Esophagus (tissue), 2 donors: ENCODE measurements around the gene PLCB3. TPM values are rescaled to one million over a fixed set of nuclear protein-coding genes. Genes with fewer than 3 reads are reported as not detected.

Source experiments
- H3K27ac ChIP-seq, 2 donors: one replicate each; pipeline ENCODE4 v1.5.1; 2013; ENCODE audit warnings: low read depth in 2 of 2, mild to moderate bottlenecking in 2 of 2, inconsistent platforms in 1 of 2, low read length in 1 of 2, moderate library complexity in 1 of 2
- H3K27me3 ChIP-seq, 2 donors: one replicate each; pipeline ENCODE4 v1.6.1; 2013; ENCODE audit warnings: low read length in 2 of 2, control low read depth in 1 of 2, mild to moderate bottlenecking in 1 of 2; ENCODE audit not compliant: insufficient read depth in 2 of 2, control insufficient read depth in 1 of 2
- H3K36me3 ChIP-seq, 2 donors: one replicate each; pipeline ENCODE4 v1.6.1; 2013; ENCODE audit warnings: low read length in 1 of 2; ENCODE audit not compliant: control insufficient read depth in 2 of 2, insufficient read depth in 2 of 2
- H3K4me1 ChIP-seq, 2 donors: one replicate each; pipeline ENCODE4 v1.6.1; 2013; ENCODE audit warnings: low read length in 1 of 2; ENCODE audit not compliant: control insufficient read depth in 2 of 2, insufficient read depth in 2 of 2
- H3K4me3 ChIP-seq, 2 donors: one replicate each; pipeline ENCODE4 v1.5.1; 2013; ENCODE audit warnings: low read length in 2 of 2, mild to moderate bottlenecking in 2 of 2, low read depth in 1 of 2, moderate library complexity in 1 of 2
- H3K9me3 ChIP-seq, 2 donors: one replicate each; pipeline ENCODE4 v1.6.1; 2013; ENCODE audit warnings: mild to moderate bottlenecking in 2 of 2, low read depth in 1 of 2, low read length in 1 of 2, moderate library complexity in 1 of 2; ENCODE audit not compliant: control insufficient read depth in 2 of 2, insufficient read depth in 1 of 2
- WGBS, 2 donors: extraction: QIAGEN DNeasy Blood & Tissue Kit; methylation state at CpG; one replicate each; pipeline ENCODE4 v1.1.7; 2013; 5-methylcytosine and 5-hydroxymethylcytosine counted together
- polyA plus RNA-seq, 2 donors: library from polyadenylated mRNA; stranded (reverse); fragments of 200-250 nt; gene quantifications; one replicate each; pipeline ENCODE4 v1.2.3, GENCODE V29; 2013
- donor health status: healthy with polysubstance abuse.
- donor health status: Bipolar disorder and iron deficiency.

Gene PLCB3
- polyA plus RNA-seq, 2 donors, result 24.6 to 37.4 TPM

DNA sequence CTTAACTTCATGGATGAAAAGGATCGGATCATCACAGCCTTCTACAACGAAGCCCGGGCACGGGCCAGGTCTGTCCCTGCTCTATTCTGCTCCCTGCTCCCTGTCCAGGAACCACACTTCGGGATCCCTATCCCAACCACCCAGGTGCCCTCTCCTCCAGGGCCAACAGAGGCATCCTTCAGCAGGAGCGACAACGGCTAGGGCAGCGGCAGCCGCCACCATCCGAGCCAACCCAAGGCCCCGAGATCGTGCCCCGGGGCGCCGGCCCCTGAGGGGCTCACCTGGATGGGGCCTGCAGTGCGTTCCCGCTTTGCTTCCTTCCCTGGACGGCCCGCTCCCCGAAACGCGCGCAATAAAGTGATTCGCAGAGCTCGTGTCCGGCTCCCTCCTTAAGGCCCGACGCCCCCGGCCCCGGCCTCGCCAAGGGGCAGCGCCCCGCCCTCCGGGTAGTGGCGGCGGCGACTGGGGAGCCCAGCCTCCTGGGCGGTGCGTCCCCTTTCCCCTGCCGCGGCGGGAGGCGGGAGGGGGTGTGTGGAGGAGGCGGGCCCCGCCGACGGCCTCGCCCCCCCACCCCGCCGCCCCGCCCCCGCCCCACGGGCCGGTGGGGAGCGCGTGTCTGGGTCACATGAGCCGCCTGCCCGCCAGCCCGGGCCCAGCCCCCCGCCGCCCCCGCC, 17.3 kb upstream of the PLCB3 start, which contains the start of gene VEGFB:
Gene VEGFB (plus strand): TSS at position 672 of the 674 bp plus-strand sequence. CDS start 250 bp downstream, outside the sequence.
- H3K36me3 ChIP-seq, result peaks cover 0 to 2% of the 10 kb centered on the region in 2 donors
- WGBS, 2 donors, result 2 to 3% methylated on average over 43 to 62 of the region's 62 CpGs
- H3K9me3 ChIP-seq, result no peaks in the 10 kb centered on the region
- H3K4me3 ChIP-seq, result peak within 1 kb of the TSS; percentile 73 to 80
- peaks cover 0 to 35% of the 10 kb centered on the region in 2 donors for H3K4me1 ChIP-seq
- peak within 1 kb of the TSS; percentile 82 to 85 for H3K27ac ChIP-seq
- no peaks in the 10 kb centered on the region for H3K27me3 ChIP-seq

DNA sequence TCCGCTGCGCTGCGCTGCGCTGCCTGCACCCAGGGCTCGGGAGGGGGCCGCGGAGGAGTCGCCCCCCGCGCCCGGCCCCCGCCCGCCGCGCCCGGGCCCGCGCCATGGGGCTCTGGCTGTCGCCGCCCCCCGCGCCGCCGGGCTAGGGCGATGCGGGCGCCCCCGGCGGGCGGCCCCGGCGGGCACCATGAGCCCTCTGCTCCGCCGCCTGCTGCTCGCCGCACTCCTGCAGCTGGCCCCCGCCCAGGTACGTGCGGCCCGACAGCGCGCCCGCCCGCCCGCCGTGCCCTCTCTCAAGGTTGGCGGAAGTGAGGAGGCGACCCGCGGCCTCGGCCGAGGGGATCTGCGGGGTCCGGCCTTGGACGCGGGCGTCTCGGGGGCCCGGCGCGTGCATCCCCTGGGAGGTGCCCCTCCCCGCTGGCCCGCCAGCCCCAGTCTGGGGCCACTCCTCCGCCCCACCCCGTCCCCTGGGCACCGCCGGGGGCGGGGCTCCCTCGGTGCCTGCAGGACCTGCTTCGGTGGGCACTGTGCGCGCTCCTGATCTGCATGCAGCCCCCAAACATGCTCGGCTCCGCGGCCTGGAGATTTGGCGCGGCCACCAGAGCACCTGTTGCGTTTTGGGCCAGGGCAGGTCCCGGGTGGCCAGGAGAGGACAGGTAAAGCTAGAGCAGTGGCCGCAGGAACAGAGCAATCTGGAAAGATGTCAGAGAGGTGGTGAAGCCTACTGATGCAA, 16.5 kb upstream of the PLCB3 start:
- peak overlapping the region; percentile 73 to 80 for H3K4me3 ChIP-seq
- H3K27me3 ChIP-seq, result no peaks in the 10 kb centered on the region
- H3K9me3 ChIP-seq, result no peaks in the 10 kb centered on the region
- 2% methylated on average over 38 to 80 of the region's 80 CpGs for WGBS, 2 donors
- H3K27ac ChIP-seq, result peak overlapping the region; percentile 82 to 85
- H3K36me3 ChIP-seq, result peaks cover 0 to 2% of the 10 kb centered on the region in 2 donors
- H3K4me1 ChIP-seq, result peaks cover 3 to 37% of the 10 kb centered on the region in 2 donors

DNA sequence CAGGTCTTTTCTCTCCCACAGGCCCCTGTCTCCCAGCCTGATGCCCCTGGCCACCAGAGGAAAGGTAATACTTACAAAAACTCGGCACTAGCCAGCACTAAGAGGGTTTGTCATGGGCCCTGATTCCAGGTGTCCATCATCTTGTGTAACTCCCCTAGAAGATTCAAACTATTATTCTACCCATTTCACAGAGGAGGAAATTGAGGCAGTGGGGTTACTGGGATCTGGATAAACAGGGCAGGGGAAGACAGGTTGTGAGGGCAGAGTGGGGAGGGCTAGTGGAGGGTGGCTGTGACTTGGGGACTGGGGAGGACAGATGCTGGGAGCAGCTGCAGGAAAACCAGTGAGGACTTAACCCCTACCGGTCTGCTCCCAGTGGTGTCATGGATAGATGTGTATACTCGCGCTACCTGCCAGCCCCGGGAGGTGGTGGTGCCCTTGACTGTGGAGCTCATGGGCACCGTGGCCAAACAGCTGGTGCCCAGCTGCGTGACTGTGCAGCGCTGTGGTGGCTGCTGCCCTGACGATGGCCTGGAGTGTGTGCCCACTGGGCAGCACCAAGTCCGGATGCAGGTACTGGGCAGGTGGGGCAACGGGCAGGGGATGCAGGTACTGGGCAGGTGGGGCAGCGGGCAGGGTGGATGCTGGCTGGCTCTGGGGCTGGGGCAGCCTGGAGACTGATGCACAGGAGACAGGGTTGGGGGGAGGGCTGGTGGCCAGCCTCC, 15.7 kb upstream of the PLCB3 start:
- peaks cover 4 to 42% of the 10 kb centered on the region in 2 donors for H3K4me1 ChIP-seq

DNA sequence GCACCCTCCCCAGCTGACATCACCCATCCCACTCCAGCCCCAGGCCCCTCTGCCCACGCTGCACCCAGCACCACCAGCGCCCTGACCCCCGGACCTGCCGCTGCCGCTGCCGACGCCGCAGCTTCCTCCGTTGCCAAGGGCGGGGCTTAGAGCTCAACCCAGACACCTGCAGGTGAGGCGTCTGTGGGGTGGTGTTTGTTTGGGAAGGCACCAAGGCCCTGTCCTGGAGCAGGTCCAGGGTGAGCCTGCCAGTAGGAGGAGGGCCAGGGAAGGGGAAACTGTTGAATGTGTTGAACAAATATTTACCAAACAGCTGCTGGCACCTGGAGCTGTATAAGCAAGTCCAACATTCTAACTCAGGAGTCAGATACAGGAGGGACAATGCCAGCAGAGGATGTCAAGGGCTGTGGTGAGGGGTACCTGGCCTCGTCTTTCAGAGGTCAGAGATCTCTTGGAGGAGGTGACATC, 13.8 kb upstream of the PLCB3 start:
- Histone ChIP-seq H3K27me3 (no peaks in the 10 kb centered on the region), H3K27ac (peak overlapping the region; percentile 76 to 84), H3K9me3 (no peaks in the 10 kb centered on the region), H3K4me1 (peaks cover 4 to 33% of the 10 kb centered on the region in 2 donors), H3K4me3 (peak overlapping the region in 1 of 2 donors; percentile 10), H3K36me3 (peaks cover 0 to 2% of the 10 kb centered on the region in 2 donors)
- WGBS, 2 donors, result 48 to 52% methylated on average over 12 of the region's 12 CpGs

More for the DNA sequence above, 15.7 kb upstream of the PLCB3 start:
- Histone ChIP-seq H3K27ac (peak overlapping the region; percentile 82 to 85), H3K27me3 (no peaks in the 10 kb centered on the region), H3K4me3 (peak overlapping the region; percentile 73 to 80), H3K9me3 (no peaks in the 10 kb centered on the region), H3K36me3 (peaks cover 0 to 2% of the 10 kb centered on the region in 2 donors)
- WGBS, 2 donors, result 74 to 82% methylated on average over 12 of the region's 12 CpGs

DNA sequence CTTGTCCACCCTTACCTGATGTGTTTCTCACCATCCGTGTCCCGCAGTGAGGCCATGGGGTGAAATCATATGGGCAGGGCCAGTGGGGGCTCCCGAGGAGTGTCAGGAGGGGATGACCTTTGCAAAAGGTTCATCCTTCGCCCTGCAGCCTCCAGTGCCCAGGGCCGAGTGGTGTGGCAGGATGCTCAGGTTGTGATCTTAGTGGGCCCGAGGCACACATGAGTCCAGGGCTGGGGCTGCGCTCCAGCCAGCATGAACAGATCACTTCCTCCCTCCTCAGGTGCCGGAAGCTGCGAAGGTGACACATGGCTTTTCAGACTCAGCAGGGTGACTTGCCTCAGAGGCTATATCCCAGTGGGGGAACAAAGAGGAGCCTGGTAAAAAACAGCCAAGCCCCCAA, 13.3 kb upstream of the PLCB3 start:
- Histone ChIP-seq H3K9me3 (no peaks in the 10 kb centered on the region), H3K4me1 (peaks cover 4 to 37% of the 10 kb centered on the region in 2 donors), H3K36me3 (peaks cover 0 to 5% of the 10 kb centered on the region in 2 donors), H3K27me3 (no peaks in the 10 kb centered on the region), H3K4me3 (no peak overlapping the region), H3K27ac (peak overlapping the region; percentile 76 to 84)
- 67 to 72% methylated on average over 9 of the region's 9 CpGs for WGBS, 2 donors

DNA sequence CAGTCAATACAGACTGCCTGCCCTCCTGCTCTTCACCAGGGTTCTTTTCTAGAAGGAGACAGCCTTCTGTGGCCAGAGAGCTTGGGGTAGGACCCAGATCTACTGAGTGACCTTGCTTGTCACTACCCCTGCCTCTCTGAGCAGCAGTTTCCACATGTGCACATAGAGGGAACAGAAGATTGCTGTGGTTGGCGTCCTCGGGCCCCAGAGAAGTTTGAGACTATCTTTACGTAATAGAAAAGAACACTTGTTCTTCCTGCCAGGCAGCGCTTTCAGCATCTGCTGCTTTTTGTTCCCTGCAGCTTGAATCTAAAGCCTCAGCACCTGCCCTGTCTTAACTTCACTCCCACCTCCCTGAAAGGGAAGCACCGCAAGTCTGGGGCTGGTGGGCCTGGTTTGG, 12.3 kb upstream of the PLCB3 start:
- no peaks in the 10 kb centered on the region for H3K9me3 ChIP-seq
- H3K27me3 ChIP-seq, result no peaks in the 10 kb centered on the region
- peak overlapping the region; percentile 30 to 84 for H3K27ac ChIP-seq
- peaks cover 0 to 10% of the 10 kb centered on the region in 2 donors for H3K36me3 ChIP-seq
- WGBS, 2 donors, result 75 to 85% methylated on average over 5 of the region's 5 CpGs
- peaks cover 8 to 31% of the 10 kb centered on the region in 2 donors for H3K4me1 ChIP-seq
- no peak overlapping the region for H3K4me3 ChIP-seq

DNA sequence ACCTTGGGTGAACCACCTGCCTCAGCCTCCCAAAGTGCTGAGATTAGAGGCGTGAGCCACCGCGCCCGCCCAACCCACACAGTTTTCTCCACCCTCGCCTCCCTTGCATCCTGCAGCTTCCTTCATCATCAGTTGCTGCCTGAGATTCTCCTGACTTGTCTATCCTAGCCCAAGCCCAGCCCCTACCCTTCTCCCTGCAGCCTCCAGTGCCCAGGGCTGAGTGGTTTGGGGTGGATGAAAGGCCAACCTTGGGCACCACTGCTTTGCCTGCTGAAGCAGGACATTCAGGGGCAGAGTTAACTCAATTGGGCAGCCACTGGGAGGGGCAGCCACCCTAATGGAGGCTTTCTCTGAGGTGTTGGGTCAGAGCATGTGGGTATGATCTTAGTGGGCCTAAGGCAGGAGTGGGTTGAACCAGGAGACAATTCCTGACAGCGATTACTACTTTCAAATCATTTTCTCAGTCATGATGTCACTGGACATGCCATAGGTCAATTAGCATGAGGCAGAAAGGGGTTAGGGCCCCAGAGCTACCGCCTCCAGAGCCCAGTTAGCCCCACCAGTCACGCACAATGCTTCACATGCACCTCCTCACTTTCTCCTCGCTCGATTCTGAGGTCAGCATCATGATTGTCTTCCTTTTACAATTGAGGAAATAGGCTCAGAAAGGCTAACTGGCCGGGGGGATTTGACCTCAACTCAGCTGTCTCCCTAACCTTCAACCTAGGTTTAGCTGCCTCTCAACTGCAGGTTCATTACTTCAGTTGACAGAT, 11.5 kb upstream of the PLCB3 start:
- peak overlapping the region in 1 of 2 donors; percentile 45 for H3K4me3 ChIP-seq
- WGBS, 2 donors, result 75 to 76% methylated on average over 11 of the region's 11 CpGs
- H3K27ac ChIP-seq, result peak overlapping the region; percentile 98 to 100
- peaks cover 0 to 13% of the 10 kb centered on the region in 2 donors for H3K36me3 ChIP-seq
- H3K4me1 ChIP-seq, result peaks cover 8 to 33% of the 10 kb centered on the region in 2 donors
- no peaks in the 10 kb centered on the region for H3K9me3 ChIP-seq
- no peaks in the 10 kb centered on the region for H3K27me3 ChIP-seq

DNA sequence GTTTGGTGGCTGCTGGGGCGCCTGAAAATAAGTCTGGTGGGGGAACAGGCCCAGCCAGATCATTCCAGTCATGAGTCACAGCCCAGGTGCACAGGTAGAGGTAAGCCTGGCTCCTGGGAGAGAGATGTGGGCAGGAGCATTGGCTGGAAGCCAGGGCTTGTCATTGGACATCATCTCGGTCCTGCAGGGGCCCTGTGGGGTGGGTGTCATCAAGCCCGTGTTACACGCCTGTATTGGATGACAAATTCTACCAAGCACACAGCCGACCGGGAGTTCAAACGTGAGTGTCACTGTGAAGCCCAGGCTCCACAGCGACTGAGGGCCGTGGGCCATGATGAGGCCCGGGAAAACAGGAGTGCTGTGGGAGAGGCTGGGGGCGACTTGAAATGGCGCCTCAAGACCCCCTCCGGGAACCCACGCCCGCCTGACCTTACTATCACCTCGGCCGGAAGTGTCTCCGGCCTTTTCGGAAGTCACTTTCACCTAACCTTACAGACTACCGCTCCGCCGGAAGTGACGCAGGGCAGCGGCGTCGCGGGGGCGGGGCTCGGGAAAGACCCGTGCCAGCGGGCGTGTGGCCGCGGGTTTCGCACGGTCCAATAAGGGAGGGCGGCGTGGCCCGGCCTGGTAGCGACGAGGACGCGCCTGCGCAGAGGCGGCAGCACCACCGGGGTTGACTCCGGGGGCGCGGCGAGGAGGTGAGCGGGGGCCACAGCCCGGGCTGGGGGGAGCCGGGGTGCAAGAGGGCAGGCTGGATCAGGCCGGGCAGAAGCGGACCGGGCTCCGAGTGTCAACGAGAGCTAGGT, 10.7 kb upstream of the PLCB3 start, which contains the start of gene FKBP2:
Gene FKBP2 (plus strand): TSS at position 661 of the 806 bp plus-strand sequence. CDS start 1,293 bp downstream, outside the sequence.
- H3K27ac ChIP-seq, result peak within 1 kb of the TSS; percentile 98 to 100
- H3K4me1 ChIP-seq, result peaks cover 8 to 30% of the 10 kb centered on the region in 2 donors
- H3K27me3 ChIP-seq, result no peaks in the 10 kb centered on the region
- H3K4me3 ChIP-seq, result peak within 1 kb of the TSS; percentile 63 to 77
- WGBS, 2 donors, result 1% methylated on average over 58 of the region's 58 CpGs
- peaks cover 0 to 15% of the 10 kb centered on the region in 2 donors for H3K36me3 ChIP-seq
- no peaks in the 10 kb centered on the region for H3K9me3 ChIP-seq
